Tongue (tissue), 2 donors: ENCODE measurements around the gene CDCA5. TPM values are rescaled to one million over a fixed set of nuclear protein-coding genes. Genes with fewer than 3 reads are reported as not detected.
A peak's percentile ranks its signal among the peaks of the same experiment; 100 is the strongest.

Experiments used
- DNase-seq: peaks from one replicate; pipeline ENCODE4 v3.0.0-alpha.2; 2015
- total RNA-seq: library from RNA; depleted of rRNA; stranded (reverse); fragments of >200 nt; gene quantifications from one replicate; pipeline ENCODE4 v1.2.3, GENCODE V29; 2014

The CDCA5 gene
- total RNA-seq, 1 donor from 2014 or later = 4.9 TPM

GRCh38 chr11:65071907-65072630 lies 11.8 kb downstream of the CDCA5 start:
- DNase-seq = no peak

- no peak for DNase-seq
These were observed 14.6 kb downstream of the CDCA5 start for GRCh38 chr11:65069217-65069616.

- DNase-seq = no peak
These were observed 16.4 kb downstream of the CDCA5 start for GRCh38 chr11:65067446-65067845.

- no peak for DNase-seq
These were observed 17.0 kb downstream of the CDCA5 start for GRCh38 chr11:65066805-65067291.

GRCh38 chr11:65066315-65066714 lies 17.5 kb downstream of the CDCA5 start:
- no peak for DNase-seq

GRCh38 chr11:65065851-65066250 lies 18.0 kb downstream of the CDCA5 start:
- no peak for DNase-seq

GRCh38 chr11:65064847-65065240 lies 19.0 kb downstream of the CDCA5 start:
- DNase-seq = no peak

GRCh38 chr11:65063532-65063931 lies 20.3 kb downstream of the CDCA5 start:
- no peak for DNase-seq

GRCh38 chr11:65060913-65061408 lies 22.9 kb downstream of the CDCA5 start:
- no peak for DNase-seq

- no peak for DNase-seq
These were observed 23.6 kb downstream of the CDCA5 start for GRCh38 chr11:65059959-65060824.

GRCh38 chr11:65059523-65059922 lies 24.3 kb downstream of the CDCA5 start:
- DNase-seq = no peak

- DNase-seq = no peak
These were observed 25.3 kb downstream of the CDCA5 start, which contains the start of gene NAALADL1 for GRCh38 chr11:65058419-65059054. TSS of gene NAALADL1 (minus strand) at chr11:65058553. CDS start at chr11:65058521, 32 bp downstream.

- no peak for DNase-seq
These were observed 25.8 kb downstream of the CDCA5 start for GRCh38 chr11:65058012-65058411.

- DNase-seq = no peak
These were observed 26.3 kb downstream of the CDCA5 start for GRCh38 chr11:65057526-65057925.

- DNase-seq = no peak
These were observed 26.8 kb downstream of the CDCA5 start for GRCh38 chr11:65056999-65057398.

- DNase-seq = no peak
These were observed 28.3 kb downstream of the CDCA5 start for GRCh38 chr11:65055538-65055937.

- no peak for DNase-seq
These were observed 29.9 kb downstream of the CDCA5 start for GRCh38 chr11:65053827-65054508.

GRCh38 chr11:65051398-65051858 lies 32.4 kb downstream of the CDCA5 start:
- no peak for DNase-seq

- DNase-seq = peak; percentile 32
These were observed 36.0 kb downstream of the CDCA5 start for GRCh38 chr11:65047581-65048422.

GRCh38 chr11:65045728-65046127 lies 38.1 kb downstream of the CDCA5 start:
- DNase-seq = no peak

- no peak for DNase-seq
These were observed 38.8 kb downstream of the CDCA5 start for GRCh38 chr11:65045061-65045460.
